ENCODE data around the gene PFKFB3.

- no peak for TF ChIP-seq RFX7 (CRISPR knock-in tag; IDR thresholded peaks at IDR 0.05)
- TF ChIP-seq CTCF (IDR thresholded peaks at IDR 0.05 in 2 of 3, conservative IDR thresholded peaks at IDR 0.05 in 1 of 3; ENCODE audit: insufficient read depth in 2 of 3, low read depth in 1 of 3, low read length in 3 of 3): 0 out of 6 replicates have a peak, but pooled peaks of 1 of the 3 experiments have one; percentile 5
- TF ChIP-seq FOXO4 (CRISPR knock-in tag; IDR thresholded peaks at IDR 0.05): no peak
- TF ChIP-seq PATZ1 (CRISPR knock-in tag; IDR thresholded peaks at IDR 0.05; ENCODE audit: borderline replicate concordance): no peak
- TF ChIP-seq STAG1 (CRISPR knock-in tag; IDR thresholded peaks at IDR 0.05; ENCODE audit: borderline replicate concordance): no peak
- no peak for TF ChIP-seq XRCC3 (IDR thresholded peaks at IDR 0.05)
- no peak for TF ChIP-seq SRF (CRISPR knock-in tag; IDR thresholded peaks at IDR 0.05)
- no peak for TF ChIP-seq RCOR1 (IDR thresholded peaks at IDR 0.05; ENCODE audit: borderline replicate concordance in 1 of 2, low read depth in 2 of 2, low read length in 2 of 2)
- TF ChIP-seq ASH1L (IDR thresholded peaks at IDR 0.05; ENCODE audit: borderline replicate concordance, low read depth, partially characterized antibody): no peak
These were observed 11.6 kb upstream of the PFKFB3 start for GRCh38 chr10:6191147-6191546.
